SK-N-SH treated with all-trans-retinoic acid at 6 μM for 48 hours (cell line): ENCODE data around the gene SLC17A3.

ENCODE experiments used
- ATAC-seq: fragments of 200-7000 bp; cut with Tn5 transposase; 3 replicates; pipeline ENCODE4 v1.9.1; 2020; ENCODE audit warnings: mild to moderate bottlenecking, moderate library complexity
- ARNTL ChIP-seq: fragments of 450-650 bp; formaldehyde crosslinking; IDR thresholded peaks from 2 replicates; pipeline ENCODE4 v1.5.0; 2020; ENCODE audit warnings: low read depth, mild to moderate bottlenecking, moderate library complexity, borderline replicate concordance
- BACH2 ChIP-seq: fragments of 250-450 bp; sonication (Bioruptor Pico); IDR thresholded peaks from 2 replicates; pipeline ENCODE4 v1.9.0; 2021; ENCODE audit warnings: mild to moderate bottlenecking, borderline replicate concordance
- CSDC2 ChIP-seq: fragments of 250-450 bp; sonication (Bioruptor Pico); IDR thresholded peaks from 2 replicates; pipeline ENCODE4 v1.5.0; 2020; ENCODE audit warnings: mild to moderate bottlenecking, moderate library complexity
- CSRNP3 ChIP-seq: fragments of 250-450 bp; sonication (Bioruptor Pico); IDR thresholded peaks from 2 replicates; pipeline ENCODE4 v1.5.1; 2021; ENCODE audit warnings: mild to moderate bottlenecking, moderate library complexity
- GLIS3 ChIP-seq: fragments of 250-450 bp; sonication (Bioruptor Pico); IDR thresholded peaks from 2 replicates; pipeline ENCODE4 v1.5.0; 2020; ENCODE audit warnings: mild to moderate bottlenecking, moderate library complexity
- ISL1 ChIP-seq: fragments of 250-450 bp; sonication (Bioruptor Pico); IDR thresholded peaks from 2 replicates; pipeline ENCODE4 v2.1.2; 2022; ENCODE audit warnings: mild to moderate bottlenecking, moderate library complexity
- OSR1 ChIP-seq: fragments of 250-450 bp; sonication (Bioruptor Pico); IDR thresholded peaks from 2 replicates; pipeline ENCODE4 v1.8.0; 2022; ENCODE audit warnings: moderate library complexity, mild to moderate bottlenecking, inconsistent platforms
- POU6F1 ChIP-seq: fragments of 250-450 bp; sonication (Bioruptor Pico); IDR thresholded peaks from 2 replicates; pipeline ENCODE4 v1.8.0; 2021; ENCODE audit warnings: low read depth, mild to moderate bottlenecking, moderate library complexity, borderline replicate concordance
- RARB ChIP-seq: fragments of 250-450 bp; sonication (Bioruptor Pico); IDR thresholded peaks from 2 replicates; pipeline ENCODE4 v1.8.0; 2021; ENCODE audit warnings: mild to moderate bottlenecking, moderate library complexity
- SNAI2 ChIP-seq: fragments of 250-450 bp; sonication (Bioruptor Pico); IDR thresholded peaks from 2 replicates; pipeline ENCODE4 v1.5.0; 2020; ENCODE audit warnings: mild to moderate bottlenecking, moderate library complexity
- TCF4 ChIP-seq: fragments of 250-450 bp; sonication (Bioruptor Pico); IDR thresholded peaks from 2 replicates; pipeline ENCODE4 v1.8.0; 2021; ENCODE audit warnings: mild to moderate bottlenecking, moderate library complexity, borderline replicate concordance
- TOX ChIP-seq: fragments of 250-450 bp; sonication (Bioruptor Pico); IDR thresholded peaks from 2 replicates; pipeline ENCODE4 v1.8.0; 2021; ENCODE audit warnings: mild to moderate bottlenecking, moderate library complexity, borderline replicate concordance
- TSHZ2 ChIP-seq: fragments of 250-450 bp; sonication (Bioruptor Pico); IDR thresholded peaks from 2 replicates; pipeline ENCODE4 v1.5.0; 2020; ENCODE audit warnings: mild to moderate bottlenecking, moderate library complexity
- ZC3H10 ChIP-seq: fragments of 250-450 bp; sonication (Bioruptor Pico); IDR thresholded peaks from 2 replicates; pipeline ENCODE4 v1.5.1; 2021; ENCODE audit warnings: mild to moderate bottlenecking, moderate library complexity
- ZFP3 ChIP-seq: fragments of 250-450 bp; sonication (Bioruptor Pico); IDR thresholded peaks from 2 replicates; pipeline ENCODE4 v1.5.0; 2020; ENCODE audit warnings: mild to moderate bottlenecking, moderate library complexity
- ZFP30 ChIP-seq: fragments of 450-650 bp; formaldehyde crosslinking; IDR thresholded peaks from 2 replicates; pipeline ENCODE4 v1.5.0; 2022; ENCODE audit warnings: mild to moderate bottlenecking, moderate library complexity
- ZNF70 ChIP-seq: fragments of 450-650 bp; formaldehyde crosslinking; IDR thresholded peaks from 2 replicates; pipeline ENCODE4 v1.5.0; 2020; ENCODE audit warnings: mild to moderate bottlenecking, moderate library complexity
- ZNF8 ChIP-seq: fragments of 450-650 bp; formaldehyde crosslinking; IDR thresholded peaks from 2 replicates; pipeline ENCODE4 v1.5.0; 2020; ENCODE audit warnings: mild to moderate bottlenecking, moderate library complexity
- TF ChIP-seq, protein P1 (sequence below): fragments of 250-450 bp; sonication (Bioruptor Pico); IDR thresholded peaks from 2 replicates; pipeline ENCODE4 v1.5.1; 2020; ENCODE audit warnings: low read depth, mild to moderate bottlenecking, moderate library complexity

Gene SLC17A3

GRCh38 chr6:25916789-25917490, 42.9 kb upstream of the SLC17A3 start:
- TF ChIP-seq ISL1 (no peak), BACH2 (CRISPR knock-in tag) (no peak), CSRNP3 (CRISPR knock-in tag) (no peak), OSR1 (no peak), ZFP30 (no peak)
- TF ChIP-seq, protein P1, sequence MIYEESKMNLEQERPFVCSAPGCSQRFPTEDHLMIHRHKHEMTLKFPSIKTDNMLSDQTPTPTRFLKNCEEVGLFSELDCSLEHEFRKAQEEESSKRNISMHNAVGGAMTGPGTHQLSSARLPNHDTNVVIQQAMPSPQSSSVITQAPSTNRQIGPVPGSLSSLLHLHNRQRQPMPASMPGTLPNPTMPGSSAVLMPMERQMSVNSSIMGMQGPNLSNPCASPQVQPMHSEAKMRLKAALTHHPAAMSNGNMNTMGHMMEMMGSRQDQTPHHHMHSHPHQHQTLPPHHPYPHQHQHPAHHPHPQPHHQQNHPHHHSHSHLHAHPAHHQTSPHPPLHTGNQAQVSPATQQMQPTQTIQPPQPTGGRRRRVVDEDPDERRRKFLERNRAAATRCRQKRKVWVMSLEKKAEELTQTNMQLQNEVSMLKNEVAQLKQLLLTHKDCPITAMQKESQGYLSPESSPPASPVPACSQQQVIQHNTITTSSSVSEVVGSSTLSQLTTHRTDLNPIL (CRISPR knock-in tag), result no peak
- TF ChIP-seq, all 23 proteins: peak for 0
- ATAC-seq, result no peak

DNA sequence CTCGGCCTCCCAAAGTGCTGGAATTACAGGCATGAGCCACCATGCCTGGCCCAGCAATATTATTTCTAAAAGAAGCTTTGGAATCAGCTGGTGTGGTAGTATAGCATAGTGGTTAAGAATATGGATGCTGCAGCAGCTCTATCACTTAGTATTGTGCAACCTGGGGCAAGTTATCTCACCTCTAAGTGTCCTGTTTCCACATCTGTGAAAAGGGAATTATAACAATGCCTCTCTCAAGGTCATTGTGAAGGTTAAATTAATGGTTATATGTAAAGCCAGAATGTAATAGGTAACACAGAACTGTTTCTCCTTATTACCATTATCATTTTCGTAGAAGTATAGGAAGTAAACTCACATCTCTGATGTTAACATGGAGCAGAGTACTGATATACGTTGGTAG, 42.3 kb upstream of the SLC17A3 start:
- TF ChIP-seq POU6F1 (CRISPR knock-in tag) (no peak), ZFP30 (no peak), BACH2 (CRISPR knock-in tag) (no peak), ISL1 (no peak), ZNF70 (CRISPR knock-in tag) (no peak), ZFP3 (CRISPR knock-in tag) (no peak)
- no peak for ATAC-seq

DNA sequence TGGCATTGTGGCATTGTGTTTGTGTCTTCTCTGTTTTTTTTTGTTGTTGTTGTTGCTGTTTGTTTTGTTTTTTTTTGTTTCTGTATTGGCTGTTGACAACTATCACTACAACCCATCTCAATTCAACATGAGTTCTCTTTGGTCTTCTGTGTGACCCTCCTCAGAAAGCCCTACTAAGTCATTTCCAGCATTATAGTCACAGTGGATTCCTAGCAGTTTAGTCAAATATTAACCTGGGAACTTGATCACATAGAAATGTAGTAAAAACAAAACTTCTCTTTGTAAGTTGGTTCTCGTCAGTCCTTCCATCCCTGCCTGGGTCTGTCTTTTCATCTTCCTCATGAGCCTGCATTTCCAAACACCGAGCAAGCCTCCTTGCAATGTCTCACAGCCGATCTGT, 39.7 kb upstream of the SLC17A3 start:
- no peak for ATAC-seq
- no peak for TF ChIP-seq POU6F1 (CRISPR knock-in tag)
- TF ChIP-seq TOX (CRISPR knock-in tag), result no peak
- TF ChIP-seq ARNTL (CRISPR knock-in tag), result no peak
- no peak for TF ChIP-seq ZFP30
- TF ChIP-seq ZFP3 (CRISPR knock-in tag), result no peak
- no peak for TF ChIP-seq TCF4

DNA sequence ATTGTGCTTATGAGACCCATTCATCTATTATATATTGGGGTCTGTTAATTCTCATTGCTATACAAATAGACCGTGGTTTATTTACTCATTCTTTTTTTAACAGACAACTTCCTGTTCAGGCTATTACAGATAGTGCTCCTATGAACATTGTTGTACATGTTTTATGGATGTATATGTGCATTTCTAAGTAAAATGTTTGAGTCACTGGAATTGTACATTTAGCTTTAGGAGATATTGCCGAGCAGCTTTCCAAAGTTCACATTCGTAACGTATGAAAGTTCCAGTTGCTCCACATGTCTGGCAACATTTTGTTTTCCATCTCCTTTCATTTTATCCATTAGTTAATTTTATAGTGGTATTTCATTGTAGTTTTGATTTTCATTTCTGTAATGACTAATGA, 37.3 kb upstream of the SLC17A3 start:
- no peak for ATAC-seq
- TF ChIP-seq SNAI2 (no peak), ZFP3 (CRISPR knock-in tag) (no peak)

- no peak for ATAC-seq
- TF ChIP-seq TCF4, result no peak
- TF ChIP-seq ZNF8 (CRISPR knock-in tag), result no peak
- TF ChIP-seq, protein P1 (CRISPR knock-in tag), result no peak
These were observed 33.5 kb upstream of the SLC17A3 start for GRCh38 chr6:25907475-25908014.

DNA sequence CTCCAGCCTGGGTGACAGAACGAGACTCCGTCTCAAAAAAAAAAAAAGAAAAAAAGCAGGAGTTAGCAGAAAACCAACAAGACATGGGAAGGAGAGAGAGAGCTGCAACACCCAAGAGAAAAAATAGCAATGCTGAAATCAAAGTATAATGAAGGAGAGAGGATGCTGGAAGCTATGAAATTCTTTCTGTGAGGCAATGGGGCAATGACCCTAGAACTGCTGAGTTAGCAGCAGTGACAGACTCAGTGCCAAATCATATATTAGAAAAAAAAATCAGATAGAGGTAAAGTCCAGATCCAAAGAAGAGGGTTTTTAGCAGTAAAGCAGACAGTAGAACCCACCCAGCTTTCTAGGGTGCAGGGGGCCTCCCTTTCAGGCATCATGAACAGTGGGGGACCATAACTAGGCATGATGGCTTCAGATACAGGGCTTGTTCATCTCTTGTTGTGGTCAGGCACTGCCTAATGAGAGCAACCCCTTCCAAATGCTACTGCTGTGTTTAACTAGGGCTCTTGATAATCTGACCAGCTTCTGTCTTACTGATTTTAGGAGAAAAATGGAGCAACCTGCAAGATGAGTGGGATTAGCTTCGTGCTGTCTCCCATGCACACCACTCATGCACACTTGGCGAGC, 29.5 kb upstream of the SLC17A3 start:
- ATAC-seq, result no peak
- TF ChIP-seq POU6F1 (CRISPR knock-in tag), result no peak
- no peak for TF ChIP-seq RARB (CRISPR knock-in tag)
- TF ChIP-seq TSHZ2 (CRISPR knock-in tag), result no peak
- no peak for TF ChIP-seq GLIS3
- no peak for TF ChIP-seq OSR1
- TF ChIP-seq CSDC2 (CRISPR knock-in tag), result no peak
- no peak for TF ChIP-seq BACH2 (CRISPR knock-in tag)
- no peak for TF ChIP-seq ZC3H10 (CRISPR knock-in tag)
